H1 (cell line): ENCODE data around the gene SLC43A1. TPM values are rescaled to one million over a fixed set of nuclear protein-coding genes. Genes with fewer than 3 reads are reported as not detected.

Experiments used
- BRCA1 ChIP-seq: IDR thresholded peaks from 2 replicates; pipeline ENCODE4 v1.6.1; 2012; ENCODE audit warnings: low read depth, low read length, improper control_type of control experiment
- CBX5 ChIP-seq: fragments of 300-800, 300-1000 bp; sonication (generic); IDR thresholded peaks from 2 replicates; pipeline ENCODE4 v1.7.1; 2016; ENCODE audit warnings: antibody characterized with exemption, low read length, low read depth
- CHD7 ChIP-seq: fragments of 300-600 bp; sonication (generic); IDR thresholded peaks from 2 replicates; pipeline ENCODE4 v1.7.1; 2012; ENCODE audit warnings: low read length, moderate library complexity, mild to moderate bottlenecking, inconsistent platforms; ENCODE audit not compliant: insufficient replicate concordance
- CTBP2 ChIP-seq: IDR thresholded peaks from 2 replicates; pipeline ENCODE4 v1.7.0; 2011; ENCODE audit warnings: borderline replicate concordance, mild to moderate bottlenecking, moderate library complexity, mixed read lengths, low read length; ENCODE audit not compliant: insufficient read depth, insufficient read length
- CTCF ChIP-seq, 3 experiments: IDR thresholded peaks; 1 replicate in 2 of 3; 2 replicates in 1 of 3; pipeline versions ENCODE4 v1.5.1 to v1.6.1; 2011; ENCODE audit warnings: low read length in 3 of 3, mild to moderate bottlenecking in 3 of 3, inconsistent platforms in 2 of 3, low read depth in 1 of 3, moderate library complexity in 1 of 3; ENCODE audit not compliant: insufficient read depth in 1 of 3; ENCODE audit errors: control extremely low read depth in 1 of 3
- POLR2A ChIP-seq, 2 experiments: IDR thresholded peaks; 1 replicate in 1 of 2; 2 replicates in 1 of 2; pipeline ENCODE4 v1.6.1; 2011; ENCODE audit warnings: low read depth in 2 of 2, low read length in 2 of 2, mild to moderate bottlenecking in 2 of 2; ENCODE audit errors: control extremely low read depth in 1 of 2
- RFX5 ChIP-seq: IDR thresholded peaks from 2 replicates; pipeline ENCODE4 v1.6.1; 2011; ENCODE audit warnings: low read depth, low read length, improper control_type of control experiment, borderline replicate concordance
- SP1 ChIP-seq: IDR thresholded peaks from 2 replicates; pipeline ENCODE4 v1.6.1; 2011; ENCODE audit warnings: low read depth, low read length
- SRF ChIP-seq: IDR thresholded peaks from 2 replicates; pipeline ENCODE4 v1.6.1; 2011; ENCODE audit warnings: mild to moderate bottlenecking, low read depth, low read length, moderate library complexity
- TEAD4 ChIP-seq: IDR thresholded peaks from 2 replicates; pipeline ENCODE4 v1.6.1; 2012; ENCODE audit warnings: low read depth, low read length, inconsistent platforms, mixed read lengths
- polyA plus RNA-seq, 7 experiments: library from polyadenylated mRNA; depleted of rRNA in 3 of 7; stranded (reverse) in 5 of 7; unstranded in 2 of 7; fragments of >200 nt in 5 of 7; fragments of 200-250 nt in 2 of 7; gene quantifications; 1 replicate in 5 of 7; 2 replicates in 1 of 7; 4 replicates in 1 of 7; pipeline versions ENCODE4 v1.2.1 to v1.2.3, GENCODE V29; 2011 to 2013; ENCODE audit warnings: missing spikeins in 2 of 7, mixed read lengths in 2 of 7
- total RNA-seq: library from RNA; stranded (reverse); fragmentation: NEBNext Ultra II Directional; extraction: Animal tissue kit (Norgen Biotek cat#: 25700); gene quantifications from 2 replicates; pipeline ENCODE4 v1.2.1, GENCODE V29; 2021

Gene SLC43A1
- total and polyA plus RNA-seq, 2 of the 8 experiments (the other 6 are each of a cell fraction or from before 2014, with no cell fraction given): 34.5 to 58.0 TPM

DNA sequence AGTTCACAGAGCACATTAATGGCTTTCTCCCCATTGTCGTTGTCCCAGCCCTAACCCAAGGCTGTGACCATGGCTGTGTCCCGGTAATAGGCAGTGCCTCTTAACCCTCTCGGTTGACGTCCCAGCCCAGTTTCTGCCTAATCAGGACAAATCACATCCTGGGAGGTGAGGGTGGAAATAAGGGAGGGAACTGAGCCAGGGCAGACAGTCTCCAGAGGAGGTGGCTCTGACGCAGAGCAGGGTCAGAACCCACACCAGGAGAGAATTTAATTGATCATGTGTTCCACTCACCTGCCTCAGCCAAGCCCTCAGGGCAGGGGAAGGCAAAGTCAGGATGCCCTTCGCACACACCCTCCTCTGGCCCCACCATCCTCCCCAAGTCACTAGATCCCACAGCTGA, 17.0 kb downstream of the SLC43A1 start (continued):
- TF ChIP-seq CHD7 (no peak), RFX5 (no peak), SP1 (no peak), TEAD4 (no peak), CBX5 (no peak), CTCF (IDR thresholded peaks at IDR 0.05; ENCODE audit: control extremely low read depth in 1 of 3, insufficient read depth in 1 of 3, low read depth in 1 of 3, low read length in 3 of 3) (no peak), CTBP2 (no peak), POLR2A (IDR thresholded peaks at IDR 0.05; ENCODE audit: control extremely low read depth in 1 of 2, low read depth in 2 of 2, low read length in 2 of 2) (no peak), SRF (no peak), BRCA1 (no peak)
